Measurements from ENCODE around the gene PCSK9. TPM values are rescaled to one million over a fixed set of nuclear protein-coding genes. Genes with fewer than 3 reads are reported as not detected.

The PCSK9 gene
- total and polyA plus RNA-seq, 3 donors from 2014 or later, result 1.1 to 1.9 (median 1.3) TPM

- peak; percentile 62 for DNase-seq
- TF ChIP-seq POLR2A (IDR thresholded peaks at IDR 0.05) (no peak), CTCF (IDR thresholded peaks at IDR 0.05) (no peak)
- WGBS, 2 donors, result 68 to 80% methylated on average over 7 of the region's 7 CpGs
- Histone ChIP-seq H3K27ac (no peak within 1 kb of the TSS), H3K9me3 (no peaks in the 10 kb centered on the region), H3K4me3 (no peak within 1 kb of the TSS), H3K27me3 (no peaks in the 10 kb centered on the region), H3K4me1 (no peaks in the 10 kb centered on the region), H3K36me3 (ENCODE audit: low read depth, missing control alignments) (no peaks in the 10 kb centered on the region)
- intact Hi-C loops (cut with DNase I; ENCODE audit: low total_unique reads), result loop anchor here (5.0 kb wide), 1 partner anchor 51 kb away; no protein-coding TSS in a partner anchor
Observed at GRCh38 chr1:54998677-54999076, 40.7 kb upstream of the PCSK9 start, which contains the start of gene BSND. Gene BSND, plus strand, starts transcription at chr1:54998933. Its CDS starts 254 bp downstream, at chr1:54999187.

GRCh38 chr1:55000110-55001085 is 39.0 kb upstream of the PCSK9 start:
- DNase-seq, result no peak
- no peak overlapping the region for H3K4me3 ChIP-seq
- TF ChIP-seq POLR2A (IDR thresholded peaks at IDR 0.05) (no peak), CTCF (IDR thresholded peaks at IDR 0.05) (no peak)
- no peaks in the 10 kb centered on the region for H3K9me3 ChIP-seq
- H3K27me3 ChIP-seq, result no peaks in the 10 kb centered on the region
- 68 to 71% methylated on average over 7 to 8 of the region's 8 CpGs for WGBS, 2 donors
- H3K4me1 ChIP-seq, result no peaks in the 10 kb centered on the region
- H3K27ac ChIP-seq, result no peak overlapping the region
- intact Hi-C loops (cut with DNase I; ENCODE audit: low total_unique reads), result no loop called here
- no peaks in the 10 kb centered on the region for H3K36me3 ChIP-seq (ENCODE audit: low read depth, missing control alignments)

GRCh38 chr1:55001311-55001710 is 38.0 kb upstream of the PCSK9 start:
- H3K27ac ChIP-seq, result no peak overlapping the region
- no peak overlapping the region for H3K4me3 ChIP-seq
- WGBS, 2 donors, result 92 to 100% methylated on average over 4 of the region's 4 CpGs
- no peak for TF ChIP-seq POLR2A (IDR thresholded peaks at IDR 0.05)
- no peak for TF ChIP-seq CTCF (IDR thresholded peaks at IDR 0.05)
- no peak for DNase-seq
- no peaks in the 10 kb centered on the region for H3K9me3 ChIP-seq
- H3K36me3 ChIP-seq (ENCODE audit: low read depth, missing control alignments), result no peaks in the 10 kb centered on the region
- no peaks in the 10 kb centered on the region for H3K27me3 ChIP-seq
- no peaks in the 10 kb centered on the region for H3K4me1 ChIP-seq
- intact Hi-C loops (cut with DNase I; ENCODE audit: low total_unique reads), result no loop called here

GRCh38 chr1:55002686-55003085 is 36.7 kb upstream of the PCSK9 start:
- no peaks in the 10 kb centered on the region for H3K4me1 ChIP-seq
- no peak for DNase-seq
- WGBS, 2 donors, result 55 to 72% methylated on average over 2 of the region's 2 CpGs
- H3K27ac ChIP-seq, result no peak overlapping the region
- H3K4me3 ChIP-seq, result no peak overlapping the region
- TF ChIP-seq CTCF (IDR thresholded peaks at IDR 0.05) (no peak), POLR2A (IDR thresholded peaks at IDR 0.05) (no peak)
- H3K36me3 ChIP-seq (ENCODE audit: low read depth, missing control alignments), result no peaks in the 10 kb centered on the region
- no peaks in the 10 kb centered on the region for H3K9me3 ChIP-seq
- intact Hi-C loops (cut with DNase I; ENCODE audit: low total_unique reads), result no loop called here
- no peaks in the 10 kb centered on the region for H3K27me3 ChIP-seq

Measured in testis (tissue), 3 donors.